HT-29 (cell line): ENCODE data around the gene LFNG. TPM values are rescaled to one million over a fixed set of nuclear protein-coding genes. Genes with fewer than 3 reads are reported as not detected.

ENCODE experiments used
- DNase-seq: peaks from one replicate; pipeline ENCODE4 v3.0.0-alpha.2; 2015; ENCODE audit warnings: low spot score
- total RNA-seq: library from RNA; depleted of rRNA; stranded (reverse); fragments of >200 nt; shearing (Covaris generic); gene quantifications from 2 replicates; pipeline ENCODE4 v1.2.3, GENCODE V29; 2014

The LFNG gene
- total RNA-seq, 1 experiment from 2014 or later, result 87.5 TPM

DNA sequence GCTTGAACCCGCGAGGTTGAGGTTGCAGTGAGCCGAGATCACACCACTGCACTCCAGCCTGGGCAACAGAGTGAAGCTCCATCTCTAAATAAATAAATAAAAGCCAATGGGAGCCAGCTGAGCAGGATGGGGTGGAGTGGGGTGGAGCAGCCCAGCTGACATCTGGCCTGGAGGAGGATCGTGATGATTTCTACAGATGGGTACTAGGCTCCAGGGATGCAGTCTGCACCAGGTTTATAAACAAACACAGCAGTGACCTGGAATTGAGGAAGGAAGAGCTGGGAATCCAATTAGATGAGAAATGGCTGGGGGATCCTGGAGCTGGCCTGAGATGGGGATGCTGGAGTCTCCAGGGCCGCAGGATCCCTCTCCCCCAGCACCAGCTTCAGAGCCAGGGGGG, 36.1 kb upstream of the LFNG start:
- DNase-seq, result no peak

DNA sequence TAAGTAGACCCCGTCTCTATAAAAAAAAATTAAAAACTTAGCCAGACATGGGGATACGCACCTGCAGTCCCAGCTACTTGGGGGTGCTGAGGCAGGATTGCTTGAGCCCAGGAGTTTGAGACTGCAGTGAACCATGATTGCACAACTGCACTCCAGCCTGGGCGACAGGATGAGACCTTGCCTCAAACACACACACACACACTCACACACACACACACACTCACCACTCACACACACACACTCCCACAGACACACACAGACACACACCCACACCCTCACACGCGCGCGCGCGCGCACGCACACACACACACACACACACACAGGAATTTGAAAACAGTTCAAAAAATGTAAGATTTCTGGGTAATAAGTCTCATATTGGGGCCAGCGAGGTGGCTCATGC, 34.7 kb upstream of the LFNG start:
- no peak for DNase-seq

DNA sequence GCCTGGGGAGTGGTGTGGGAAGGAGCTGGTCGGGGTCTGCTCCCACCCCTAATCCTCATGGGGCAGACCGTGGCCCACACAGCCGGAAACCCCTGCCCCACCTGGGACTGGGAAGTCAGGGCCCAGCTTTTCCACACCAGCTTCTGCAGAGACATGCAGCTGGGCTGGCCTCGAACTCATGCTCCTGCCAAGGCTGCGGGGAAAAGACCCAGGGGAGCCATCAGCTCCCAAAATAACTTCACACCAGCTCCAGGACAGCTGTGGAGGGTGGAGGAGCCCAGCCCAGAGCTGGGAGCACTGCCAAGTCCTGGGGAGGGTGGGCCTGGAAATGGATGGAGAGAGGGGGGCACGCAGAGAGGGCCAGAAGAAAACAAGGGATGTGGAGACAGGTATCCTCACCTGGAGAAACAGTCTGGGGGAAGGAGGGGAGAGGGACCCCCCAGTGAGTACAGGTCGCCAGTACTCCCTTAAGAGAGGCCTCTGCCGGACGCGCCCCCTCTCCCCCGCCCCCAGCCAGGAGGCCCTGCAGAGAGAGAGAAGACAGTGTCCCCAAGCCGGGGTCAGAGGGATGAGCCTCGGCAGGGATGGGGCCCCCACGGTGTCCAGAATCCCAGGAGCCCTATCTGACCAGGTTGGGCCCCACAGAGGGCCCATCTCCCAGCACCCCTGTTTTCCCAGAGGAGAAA, 31.8 kb upstream of the LFNG start:
- no peak for DNase-seq

DNA sequence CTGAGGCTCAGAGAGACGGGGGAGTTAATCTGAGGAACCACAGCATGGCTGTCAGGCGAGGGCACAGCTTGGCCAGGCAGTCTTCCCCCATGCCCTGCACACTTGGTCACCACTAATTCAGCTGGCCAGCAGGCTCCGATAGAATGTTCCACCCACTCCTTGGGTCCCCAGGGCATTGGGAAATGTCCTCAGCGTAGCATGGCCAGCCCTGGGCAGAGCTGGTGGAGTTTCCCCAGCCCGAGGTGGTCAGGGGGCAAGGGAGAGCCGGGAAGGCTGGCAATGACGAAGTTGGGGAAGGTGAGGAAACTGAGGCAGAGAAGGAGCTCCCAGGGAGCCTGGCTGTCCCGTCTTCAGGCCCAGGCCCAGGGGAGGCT, 31.3 kb upstream of the LFNG start:
- DNase-seq, result no peak

DNA sequence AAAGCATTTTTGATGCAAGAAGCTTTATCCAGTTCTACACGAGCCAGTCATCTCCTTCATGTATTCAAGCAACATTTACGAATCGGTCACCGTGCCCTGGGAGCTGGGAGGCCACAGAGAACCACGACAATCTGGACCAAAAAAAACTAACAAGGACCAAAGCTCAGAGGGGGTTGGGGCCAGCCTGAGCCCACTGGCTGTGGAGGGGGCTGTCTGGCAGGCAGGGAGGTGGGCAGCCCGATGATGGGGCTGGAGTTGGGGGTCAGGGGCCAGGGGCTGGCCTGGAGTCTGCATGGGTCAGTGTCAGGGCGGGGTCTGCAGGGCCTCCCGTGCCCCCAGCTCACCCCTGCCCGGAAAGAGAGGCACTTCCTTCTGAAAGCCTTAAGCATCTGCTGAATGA, 30.9 kb upstream of the LFNG start:
- DNase-seq, result no peak

DNA sequence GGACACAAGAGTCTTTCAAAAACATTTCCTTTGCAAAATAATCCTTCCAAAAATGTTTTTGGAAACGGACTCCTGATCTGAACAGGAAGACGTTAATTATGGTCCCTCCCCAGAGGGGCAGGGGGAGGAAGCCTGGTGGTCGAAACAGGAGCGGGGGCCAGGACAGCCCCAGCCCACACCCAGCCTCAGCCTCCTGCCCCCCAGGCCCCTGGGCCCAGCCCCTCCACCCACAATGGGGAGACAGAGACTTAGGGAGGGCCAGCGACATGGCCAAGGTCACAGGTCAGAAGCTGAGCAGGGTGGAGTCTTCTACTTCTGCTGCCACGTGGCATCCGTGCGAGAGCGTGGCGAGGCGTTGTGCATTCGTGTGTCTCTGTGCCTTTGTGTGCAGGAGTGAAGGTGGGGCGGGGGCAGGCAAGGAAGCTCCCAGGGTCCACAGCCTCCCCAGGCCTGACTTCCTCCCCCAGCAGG, 29.4 kb upstream of the LFNG start:
- no peak for DNase-seq

DNA sequence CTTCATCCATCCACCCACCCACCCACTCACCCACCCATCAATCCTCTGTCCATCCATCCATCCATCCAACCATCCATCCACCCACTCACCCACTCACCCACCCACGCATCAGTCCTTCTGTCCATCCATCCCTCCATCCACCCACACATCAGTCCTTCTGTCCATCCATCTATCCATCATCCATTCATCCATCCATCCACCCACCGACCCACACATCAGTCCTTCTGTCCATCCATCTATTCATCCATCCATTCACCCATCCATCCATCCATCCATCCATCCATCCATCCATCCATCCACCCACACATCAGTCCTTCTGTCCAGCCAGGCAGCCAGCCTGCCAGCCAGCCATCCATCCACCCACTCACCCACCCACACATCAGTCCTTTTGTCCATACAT, 27.5 kb upstream of the LFNG start:
- DNase-seq, result no peak

DNA sequence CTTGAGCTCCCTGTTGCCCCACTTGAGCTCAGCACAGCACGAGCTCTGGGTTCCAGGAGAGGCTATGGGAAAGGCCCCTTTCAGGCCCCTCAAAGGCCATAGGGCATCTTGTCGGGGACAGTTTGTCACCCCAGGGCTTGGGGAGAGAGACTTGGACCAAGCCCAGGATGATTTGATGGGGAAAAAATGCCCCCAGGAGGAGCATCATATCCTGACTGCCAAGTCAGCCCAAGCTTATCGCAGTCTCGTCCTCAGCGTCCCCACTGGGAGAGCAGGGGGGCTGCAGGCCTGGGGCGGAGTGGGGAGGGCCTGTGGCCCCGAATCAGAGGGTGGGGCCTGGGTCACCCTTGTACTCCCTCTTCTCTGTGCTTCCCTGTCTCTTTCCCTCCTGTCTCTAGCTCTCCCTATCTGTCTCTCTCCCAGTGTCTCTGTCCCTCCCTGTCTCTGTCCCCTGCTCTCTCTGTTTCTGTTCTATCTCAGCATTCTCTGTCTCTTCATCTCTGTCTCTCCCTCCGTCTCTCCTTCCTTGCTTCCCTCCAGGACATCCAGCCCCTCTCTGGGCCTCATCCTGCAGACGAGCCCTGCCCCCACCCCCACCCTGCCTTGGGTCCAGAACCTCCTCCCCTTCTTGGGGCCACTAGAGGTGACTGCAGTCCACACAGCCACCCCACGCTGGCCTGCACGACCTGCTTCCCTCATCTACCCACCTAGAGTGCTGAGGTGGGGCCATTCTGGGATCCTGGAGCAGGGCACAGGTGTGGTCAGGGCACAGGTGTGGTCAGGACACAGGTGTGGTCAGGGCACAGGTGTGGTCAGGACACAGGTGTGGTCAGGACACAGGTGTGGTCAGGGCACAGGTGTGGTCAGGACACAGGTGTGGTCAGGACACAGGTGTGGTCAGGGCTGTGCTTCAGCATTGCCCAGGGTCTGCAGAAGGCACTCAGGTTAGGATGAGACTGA, 26.1 kb upstream of the LFNG start:
- DNase-seq, result no peak

DNA sequence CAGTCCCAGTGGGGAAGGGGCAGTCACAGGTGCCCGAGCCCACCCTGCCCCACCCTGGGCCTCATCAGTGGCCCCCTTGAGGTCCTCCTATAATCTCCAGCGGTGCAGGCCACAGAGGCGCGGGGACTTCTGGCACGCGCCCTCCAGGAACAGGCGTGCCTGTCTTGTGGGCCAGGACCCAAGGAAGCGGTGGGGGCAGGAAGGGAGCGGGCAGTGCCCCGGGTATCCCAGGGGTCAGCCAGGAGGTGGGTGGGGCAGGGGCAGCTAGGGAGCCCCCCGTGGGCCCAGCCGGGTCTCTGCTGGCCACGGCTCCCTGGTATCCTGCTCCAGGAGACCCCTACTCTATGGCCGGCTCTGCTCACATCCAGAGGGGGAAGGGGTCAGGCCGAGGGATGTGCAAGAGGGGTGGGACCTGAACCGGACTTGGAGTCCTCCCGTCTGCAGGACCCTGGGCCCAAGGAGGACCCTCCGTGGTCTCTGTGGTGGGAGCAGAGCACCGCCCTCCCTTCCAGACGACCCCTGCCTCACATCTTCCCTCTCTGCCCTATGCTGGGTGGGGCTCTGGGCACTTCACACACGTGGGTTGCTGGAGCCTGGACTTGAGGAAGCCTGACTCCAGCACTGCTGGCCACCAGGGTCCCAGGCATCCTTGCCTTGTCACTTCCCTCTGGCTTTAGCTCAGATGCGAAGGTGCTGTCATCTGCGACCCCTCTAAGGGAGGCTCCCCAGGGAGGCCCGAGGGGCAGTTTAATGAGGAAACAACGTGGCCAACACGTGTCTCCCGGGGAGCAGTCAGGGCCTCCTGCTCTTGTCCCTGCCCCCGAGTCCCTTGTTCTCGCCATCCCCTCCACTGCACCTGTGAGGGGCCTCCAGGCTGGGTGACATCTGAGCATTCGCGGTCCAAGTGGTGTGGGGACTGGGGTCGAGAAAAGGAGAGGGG, 25.1 kb upstream of the LFNG start:
- DNase-seq, result no peak

DNA sequence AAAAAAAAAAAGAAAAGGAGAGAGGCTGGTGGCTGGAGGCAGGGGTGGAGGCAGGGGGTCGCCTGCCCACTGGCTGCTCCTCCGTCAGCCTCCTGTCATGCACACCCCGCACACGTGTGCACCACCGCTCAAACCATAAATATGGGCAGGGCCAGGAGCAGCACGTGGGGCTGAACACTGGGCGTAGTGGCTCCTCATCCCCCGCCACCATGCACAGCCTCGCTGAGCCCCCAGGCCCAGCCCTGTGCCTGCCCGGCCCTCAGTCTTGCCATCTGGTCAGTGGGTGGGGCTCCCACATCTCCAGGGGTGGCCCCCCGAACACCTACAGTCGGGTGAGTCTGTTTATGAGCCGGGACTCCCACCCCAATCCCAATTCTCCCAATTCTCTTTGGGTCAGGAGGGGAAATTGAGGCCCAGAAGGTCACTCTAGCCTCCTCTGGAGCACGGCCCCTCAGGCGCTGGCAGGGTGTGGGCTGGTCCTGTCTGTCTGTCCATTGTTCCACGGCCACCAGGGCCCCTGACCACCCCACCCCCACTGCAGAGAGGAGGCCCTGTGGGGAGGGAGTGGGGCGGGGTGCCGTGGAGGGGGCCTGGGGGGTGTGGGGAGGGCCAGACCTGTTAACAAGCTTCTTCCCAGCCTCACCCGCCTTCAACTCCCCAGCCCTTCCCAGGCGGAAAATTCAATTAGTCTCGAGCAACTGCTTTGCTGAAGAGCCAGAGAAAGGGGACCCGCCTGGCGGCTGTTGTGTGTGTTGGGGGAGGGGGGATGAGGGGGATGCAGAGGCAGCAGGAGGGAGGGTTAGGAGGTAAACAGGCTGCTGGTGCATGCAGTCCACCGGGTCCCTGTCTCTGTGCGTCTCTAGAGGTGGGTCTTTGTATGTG, 23.9 kb upstream of the LFNG start:
- no peak for DNase-seq

DNA sequence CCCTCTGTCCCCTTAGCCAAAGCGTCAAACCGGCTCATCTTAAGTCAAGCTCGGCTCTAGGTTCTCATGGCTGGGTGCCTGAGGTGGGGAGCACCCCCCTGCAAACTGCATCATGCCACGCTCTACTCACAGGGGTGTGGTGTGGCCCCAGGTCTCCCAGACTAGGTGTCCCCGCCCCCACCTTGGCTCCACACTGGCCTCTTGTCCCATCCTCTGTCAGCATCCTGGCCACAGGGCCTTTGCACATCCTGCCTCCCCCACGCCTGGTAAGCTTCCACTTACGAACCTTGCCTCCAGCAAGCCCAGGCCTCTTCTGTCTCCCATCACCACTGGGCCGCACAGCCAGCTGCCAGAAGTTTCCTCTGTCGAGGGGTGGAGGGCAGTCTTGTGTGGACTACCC, 23.2 kb upstream of the LFNG start:
- no peak for DNase-seq

DNA sequence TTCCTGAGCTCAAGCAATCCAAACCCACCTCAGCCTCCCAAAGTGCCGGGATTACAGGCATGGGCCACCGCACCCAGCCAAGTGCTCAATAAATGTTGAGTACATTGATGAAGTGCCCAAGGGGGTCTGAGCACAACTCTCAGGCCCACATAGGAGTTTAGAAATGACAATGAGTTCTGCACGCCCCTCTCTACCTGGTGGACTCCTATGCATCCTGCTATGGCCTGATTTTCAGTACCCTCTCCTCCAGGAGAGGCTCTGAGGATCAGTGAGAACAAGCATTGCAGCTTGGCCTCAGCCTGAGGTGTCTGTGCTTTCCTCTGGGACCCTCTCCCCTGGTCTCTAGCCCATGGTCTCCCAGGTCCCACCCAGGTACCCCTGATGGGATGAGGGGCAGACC, 22.5 kb upstream of the LFNG start:
- DNase-seq, result no peak

DNA sequence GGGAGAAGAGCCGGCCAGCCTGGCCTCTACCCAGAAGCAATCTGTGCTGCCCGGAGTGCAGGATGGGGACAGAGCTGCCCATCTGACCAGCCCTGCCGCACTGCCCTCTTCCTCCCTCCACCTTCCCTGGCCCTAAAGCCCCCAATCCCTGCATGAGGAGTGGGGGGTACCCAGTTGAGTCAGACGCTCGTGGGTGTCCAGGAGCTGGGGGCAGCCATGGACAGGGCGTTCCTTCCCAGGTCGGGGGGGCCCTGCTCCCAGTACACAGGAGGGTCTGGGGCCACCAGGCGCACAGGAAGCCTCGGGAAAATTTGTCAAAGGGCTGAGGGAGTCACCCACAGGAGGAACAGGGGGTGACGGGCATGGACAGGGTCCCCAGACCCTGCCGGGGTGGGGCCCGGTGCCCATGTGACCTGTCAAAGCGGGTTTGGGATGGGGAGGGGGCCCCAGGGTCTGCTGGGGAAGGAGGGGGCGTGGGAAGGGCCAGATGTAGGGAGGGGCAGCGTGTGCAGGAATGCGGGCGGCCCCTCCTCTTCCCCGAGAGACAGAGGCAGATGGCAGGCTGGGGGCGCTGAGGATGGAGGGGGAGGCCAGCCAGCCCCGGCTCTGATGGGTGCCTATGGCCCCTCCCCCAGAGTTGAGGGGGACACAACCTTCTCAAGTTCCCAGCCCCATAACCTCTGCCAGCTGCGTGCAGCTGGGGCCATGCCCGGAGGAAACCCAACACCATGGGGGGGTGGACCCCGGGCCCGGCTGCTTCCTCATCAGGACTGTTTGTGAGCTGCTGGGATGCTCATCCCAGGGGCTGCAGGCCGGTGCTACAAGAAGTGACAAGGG, 21.9 kb upstream of the LFNG start:
- DNase-seq, result no peak

DNA sequence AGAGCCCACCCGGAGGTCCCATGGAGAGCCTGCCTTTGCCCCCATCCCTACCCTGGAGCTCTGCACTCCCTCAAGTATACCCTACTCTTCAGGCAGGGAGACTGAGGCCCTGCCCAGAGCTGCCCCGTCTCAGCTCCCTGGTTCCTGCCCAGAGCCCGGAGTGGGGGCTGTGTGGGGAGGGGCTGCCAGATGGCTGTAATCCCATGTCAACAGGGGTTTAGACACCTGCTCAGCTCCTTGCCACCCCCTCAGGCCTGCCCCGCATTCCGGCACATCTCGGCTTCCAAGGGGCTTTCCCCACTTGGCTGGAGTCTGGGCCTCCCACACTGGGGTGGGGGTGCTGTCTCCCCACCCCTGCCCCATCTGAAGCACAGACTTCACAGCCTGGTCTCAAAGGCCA, 20.9 kb upstream of the LFNG start:
- no peak for DNase-seq

DNA sequence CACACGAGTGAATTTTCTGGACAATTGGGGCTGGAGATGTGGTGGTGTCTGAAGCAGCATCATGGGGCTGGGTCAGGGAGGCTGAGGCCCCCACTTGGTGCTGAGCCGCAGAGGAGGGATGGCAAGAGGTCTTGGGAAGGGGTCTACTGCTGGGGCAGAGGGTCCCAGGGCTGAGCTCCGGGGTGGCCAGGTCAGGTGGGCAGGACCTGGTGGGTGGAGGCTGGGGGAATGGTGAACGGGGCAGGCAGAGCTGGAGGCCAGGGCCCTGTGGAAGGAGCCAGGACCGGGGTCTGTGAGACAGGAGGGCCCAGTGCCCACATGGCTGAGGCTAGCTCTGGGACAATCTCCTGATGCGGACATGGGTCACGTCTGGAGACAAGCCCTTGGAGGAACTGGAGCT, 20.4 kb upstream of the LFNG start:
- DNase-seq, result no peak

DNA sequence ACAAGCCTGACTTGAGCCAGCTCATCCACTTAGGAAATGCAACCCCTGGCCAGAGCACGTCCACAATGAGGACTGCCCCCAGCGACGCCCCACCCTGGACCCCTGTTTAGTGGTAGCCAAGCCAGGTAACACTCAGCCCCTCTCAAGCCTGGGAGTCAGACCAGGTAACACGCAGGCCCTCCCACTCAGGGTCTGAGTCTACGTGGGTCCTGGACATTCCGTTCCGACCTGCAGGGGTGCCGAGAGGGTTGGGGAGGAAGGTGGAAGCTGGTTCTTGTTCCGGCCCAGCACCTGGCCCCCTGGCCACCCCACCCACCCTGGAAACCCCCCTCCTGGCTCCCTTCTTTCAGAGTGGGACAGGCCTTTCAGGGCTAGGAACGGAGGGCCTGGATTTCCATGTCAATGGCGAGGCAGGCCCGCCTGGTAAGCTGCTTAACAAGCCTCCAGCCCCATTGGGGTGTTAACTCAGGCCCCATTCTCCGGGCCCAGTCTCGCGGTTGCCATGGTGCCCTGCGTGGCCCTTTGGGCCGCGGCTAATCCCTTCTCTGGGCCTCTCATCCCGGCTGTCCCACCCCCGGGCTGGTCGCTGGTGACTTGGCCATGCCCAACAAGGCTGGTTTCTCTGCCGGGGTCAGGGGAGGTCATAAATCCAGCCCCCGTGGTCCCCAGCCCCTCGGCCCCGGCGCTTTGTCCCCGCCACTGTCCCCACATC, 19.7 kb upstream of the LFNG start:
- DNase-seq, result no peak

DNA sequence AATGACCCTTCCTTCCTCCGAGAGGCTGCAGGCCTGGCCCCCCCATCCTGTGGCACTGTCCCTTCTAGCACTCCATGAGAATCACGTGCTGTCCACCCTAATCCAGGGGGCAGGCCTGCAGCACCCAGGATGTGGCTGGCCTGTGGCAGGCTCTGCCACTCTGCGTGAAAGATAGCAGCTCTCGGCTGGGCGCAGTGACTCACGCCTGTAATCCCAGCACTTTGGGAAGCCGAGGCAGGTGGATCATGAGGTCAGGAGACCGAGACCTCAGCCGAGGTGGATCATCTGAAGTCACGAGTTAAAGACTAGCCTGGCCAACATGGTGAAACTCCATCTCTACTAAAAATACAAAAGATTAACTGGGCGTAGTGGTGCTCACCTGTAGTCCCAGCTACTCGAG, 18.9 kb upstream of the LFNG start:
- DNase-seq, result no peak

DNA sequence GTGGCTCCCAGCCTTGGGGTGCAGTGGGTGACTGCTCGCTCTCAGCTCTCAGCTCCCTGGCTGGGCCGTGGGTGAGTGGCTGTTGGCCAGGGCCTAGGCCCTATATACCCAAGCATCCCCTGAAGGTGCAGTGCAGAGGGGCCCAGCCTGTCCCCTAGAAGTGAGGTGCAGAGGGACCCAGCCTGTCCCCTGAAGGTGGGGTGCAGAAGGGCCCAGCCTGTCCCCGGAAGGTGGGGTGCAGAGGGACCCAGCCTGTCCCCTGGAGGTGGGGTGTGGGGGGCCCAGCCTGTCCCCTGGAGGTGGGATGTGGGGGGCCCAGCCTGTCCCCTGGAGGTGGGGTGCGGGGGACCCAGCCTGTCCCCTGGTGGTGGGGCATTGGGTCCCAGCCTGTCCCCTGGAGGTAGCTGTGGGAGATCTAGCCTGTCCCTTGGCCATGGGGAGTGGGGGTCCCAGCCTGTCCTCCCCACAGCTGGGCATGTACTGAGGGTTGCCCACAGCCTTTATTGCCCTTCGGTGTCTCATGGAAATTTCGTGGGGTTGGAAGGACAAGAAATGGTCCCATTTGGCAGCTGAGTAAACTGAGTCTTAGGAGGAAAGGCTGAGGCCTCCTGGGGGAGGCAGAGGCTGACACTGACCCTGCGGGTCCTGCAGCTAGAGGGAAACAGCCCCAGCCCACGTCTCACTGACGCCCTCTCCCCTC, 17.5 kb upstream of the LFNG start:
- DNase-seq, result no peak

DNA sequence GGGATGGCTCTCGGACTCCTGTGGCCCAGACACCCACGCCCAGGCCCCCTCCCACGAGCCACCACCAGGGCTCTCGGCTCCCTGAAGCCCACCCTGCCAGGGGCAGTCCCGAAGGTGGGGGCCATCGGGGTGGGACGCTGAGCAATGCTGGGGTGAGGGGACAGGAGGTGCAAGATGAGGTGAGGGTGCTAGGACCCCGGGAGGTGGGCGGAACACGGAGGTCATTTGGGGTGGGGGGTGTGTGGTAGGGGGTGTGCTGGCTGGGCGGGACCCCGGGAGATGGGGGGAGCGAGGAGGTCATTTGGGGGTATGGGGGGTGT, 17.0 kb upstream of the LFNG start:
- DNase-seq, result no peak
